CD14-positive monocyte (primary cell): Measurements from ENCODE around the gene SPSB1. TPM values are rescaled to one million over a fixed set of nuclear protein-coding genes. Genes with fewer than 3 reads are reported as not detected.
A peak's percentile ranks its signal among the peaks of the same experiment; 100 is the strongest.

ENCODE experiments used
- DNase-seq, 3 donors: peaks; one replicate each; pipeline ENCODE4 v3.0.0-alpha.2; 2011 to 2022
- H2AFZ ChIP-seq: 2 replicates; pipeline ENCODE4 v1.6.0; 2012; ENCODE audit warnings: mild to moderate bottlenecking, low read depth, low read length, inconsistent platforms; ENCODE audit not compliant: insufficient read depth, poor library complexity, severe bottlenecking
- H3K27ac ChIP-seq, 2 donors: 1 replicate in 1 of 2; 2 replicates in 1 of 2; pipeline ENCODE4 v1.5.1; 2012 to 2013; ENCODE audit warnings: low read length in 2 of 2, control low read depth in 1 of 2, inconsistent platforms in 1 of 2, low read depth in 1 of 2, mild to moderate bottlenecking in 1 of 2
- H3K27me3 ChIP-seq, 2 donors: one replicate each; pipeline versions ENCODE4 v1.6.0 to v1.6.1; 2011 to 2013; ENCODE audit warnings: low read length in 2 of 2; ENCODE audit not compliant: control insufficient read depth in 2 of 2, insufficient read depth in 2 of 2
- H3K36me3 ChIP-seq, 2 donors: replicated peaks in 1 of 2; 1 replicate in 1 of 2; 2 replicates in 1 of 2; pipeline versions ENCODE4 v1.5.1 to v1.6.1; 2012 to 2013; ENCODE audit warnings: low read length in 2 of 2, control low read depth in 1 of 2, inconsistent platforms in 1 of 2, mild to moderate bottlenecking in 1 of 2; ENCODE audit not compliant: insufficient read depth in 2 of 2, control insufficient read depth in 1 of 2
- H3K4me1 ChIP-seq, 2 donors: 1 replicate in 1 of 2; 2 replicates in 1 of 2; pipeline versions ENCODE4 v1.5.1 to v1.6.1; 2012 to 2013; ENCODE audit warnings: low read length in 2 of 2, control low read depth in 1 of 2, inconsistent platforms in 1 of 2, mild to moderate bottlenecking in 1 of 2, moderate library complexity in 1 of 2; ENCODE audit not compliant: insufficient read depth in 2 of 2, control insufficient read depth in 1 of 2
- H3K4me2 ChIP-seq: replicated peaks from 2 replicates; pipeline ENCODE3; 2012; ENCODE audit warnings: low read length, moderate library complexity, mild to moderate bottlenecking; ENCODE audit not compliant: poor library complexity, severe bottlenecking; ENCODE audit errors: extremely low read depth
- H3K4me3 ChIP-seq, 3 experiments: fragments of 200-600 bp in 1 of 3; sonication (generic) in 1 of 3; replicated peaks in 1 of 3; 1 replicate in 2 of 3; 2 replicates in 1 of 3; pipeline ENCODE4 v1.5.1; 2011 to 2013; ENCODE audit warnings: low read length in 3 of 3, mild to moderate bottlenecking in 3 of 3, control low read depth in 2 of 3, low read depth in 2 of 3, inconsistent platforms in 1 of 3, moderate library complexity in 1 of 3
- H3K79me2 ChIP-seq: 2 replicates; pipeline ENCODE4 v1.6.0; 2012; ENCODE audit warnings: mild to moderate bottlenecking, control low read depth, inconsistent platforms, low read length, moderate library complexity; ENCODE audit not compliant: insufficient read depth
- H3K9ac ChIP-seq: 2 replicates; pipeline ENCODE4 v1.6.0; 2017; ENCODE audit warnings: low read length, mild to moderate bottlenecking; ENCODE audit not compliant: insufficient read depth, poor library complexity, severe bottlenecking
- H3K9me3 ChIP-seq, 2 donors: replicated peaks in 1 of 2; 1 replicate in 1 of 2; 2 replicates in 1 of 2; pipeline versions ENCODE4 v1.5.1 to v1.6.1; 2012 to 2013; ENCODE audit warnings: low read length in 2 of 2, control low read depth in 1 of 2; ENCODE audit not compliant: control insufficient read depth in 1 of 2, insufficient read depth in 1 of 2
- H4K20me1 ChIP-seq: 2 replicates; pipeline ENCODE4 v1.6.0; 2012; ENCODE audit warnings: mild to moderate bottlenecking, low read length, control low read depth, moderate library complexity; ENCODE audit not compliant: insufficient read depth
- H3K27ac Mint-ChIP-seq, 7 donors: one replicate each; pipeline ENCODE4 v1.8.0; 2020; ENCODE audit warnings: mild to moderate bottlenecking in 7 of 7, mixed read lengths in 7 of 7, moderate library complexity in 6 of 7, inconsistent platforms in 2 of 7
- H3K27me3 Mint-ChIP-seq, 3 donors: one replicate each; pipeline ENCODE4 v1.8.0; 2021 to 2022; ENCODE audit warnings: low read depth in 3 of 3, mild to moderate bottlenecking in 3 of 3, mixed read lengths in 3 of 3, moderate library complexity in 3 of 3, inconsistent platforms in 1 of 3
- H3K36me3 Mint-ChIP-seq, 2 donors: one replicate each; pipeline ENCODE4 v1.8.0; 2020; ENCODE audit warnings: mixed read lengths in 2 of 2, inconsistent platforms in 1 of 2, mild to moderate bottlenecking in 1 of 2
- H3K4me1 Mint-ChIP-seq: one replicate; pipeline ENCODE4 v1.8.0; 2020; ENCODE audit warnings: mild to moderate bottlenecking, mixed read lengths
- H3K4me3 Mint-ChIP-seq, 2 donors: one replicate each; pipeline ENCODE4 v1.8.0; 2020; ENCODE audit warnings: mild to moderate bottlenecking in 2 of 2, mixed read lengths in 2 of 2, moderate library complexity in 1 of 2
- H3K9me3 Mint-ChIP-seq, 7 donors: one replicate each; pipeline ENCODE4 v1.8.0; 2020 to 2022; ENCODE audit warnings: mixed read lengths in 7 of 7, mild to moderate bottlenecking in 6 of 7, moderate library complexity in 6 of 7, inconsistent platforms in 2 of 7
- WGBS: methylation state at CpG from one replicate; pipeline ENCODE4 v1.1.5; 2013; ENCODE audit warnings: missing lambda C conversion rate; ENCODE audit not compliant: insufficient coverage; 5-methylcytosine and 5-hydroxymethylcytosine counted together
- intact Hi-C, 2 donors: fragments of 100-400 bp; cut with micrococcal nuclease; formaldehyde crosslinking; loops; one replicate each; pipeline versions ENCODE4 v1.15.0 to v1.15.1; 2023
- polyA plus RNA-seq, 3 donors: library from polyadenylated mRNA; depleted of rRNA in 1 of 3; unstranded in 2 of 3; stranded (reverse) in 1 of 3; fragments of 300-500 nt in 2 of 3; fragments of >200 nt in 1 of 3; fragmentation: Illumina TruSeq in 2 of 3; gene quantifications; 1 replicate in 2 of 3; 2 replicates in 1 of 3; pipeline ENCODE4 v1.2.3, GENCODE V29; 2012 to 2021
- TF ChIP-seq, protein P1 (sequence below): fragments of 200-600 bp; IDR thresholded peaks from one replicate; pipeline ENCODE4 v1.8.0; 2022; ENCODE audit warnings: antibody characterized with exemption, mild to moderate bottlenecking

SPSB1 gene
- polyA plus RNA-seq, 3 donors, result 0.15 to 1.2 (median 0.29) TPM

GRCh38 chr1:9257851-9258250, 34.8 kb upstream of the SPSB1 start:
- Histone ChIP-seq H3K27me3 (no peaks in the 10 kb centered on the region), H3K4me1 (no peaks in the 10 kb centered on the region), H3K9me3 (peaks cover 0 to 11% of the 10 kb centered on the region in 2 donors), H3K9ac (no peak overlapping the region), H2AFZ (no peak overlapping the region), H3K36me3 (peaks cover 12 to 52% of the 10 kb centered on the region in 2 donors), H3K79me2 (no peaks in the 10 kb centered on the region), H4K20me1 (peaks cover 30% of the 10 kb centered on the region), H3K27ac (no peak overlapping the region), H3K4me3 (no peak overlapping the region), H3K4me2 (no peak overlapping the region)
- 94% methylated on average over 22 of the region's 22 CpGs for WGBS
- TF ChIP-seq, protein P1, sequence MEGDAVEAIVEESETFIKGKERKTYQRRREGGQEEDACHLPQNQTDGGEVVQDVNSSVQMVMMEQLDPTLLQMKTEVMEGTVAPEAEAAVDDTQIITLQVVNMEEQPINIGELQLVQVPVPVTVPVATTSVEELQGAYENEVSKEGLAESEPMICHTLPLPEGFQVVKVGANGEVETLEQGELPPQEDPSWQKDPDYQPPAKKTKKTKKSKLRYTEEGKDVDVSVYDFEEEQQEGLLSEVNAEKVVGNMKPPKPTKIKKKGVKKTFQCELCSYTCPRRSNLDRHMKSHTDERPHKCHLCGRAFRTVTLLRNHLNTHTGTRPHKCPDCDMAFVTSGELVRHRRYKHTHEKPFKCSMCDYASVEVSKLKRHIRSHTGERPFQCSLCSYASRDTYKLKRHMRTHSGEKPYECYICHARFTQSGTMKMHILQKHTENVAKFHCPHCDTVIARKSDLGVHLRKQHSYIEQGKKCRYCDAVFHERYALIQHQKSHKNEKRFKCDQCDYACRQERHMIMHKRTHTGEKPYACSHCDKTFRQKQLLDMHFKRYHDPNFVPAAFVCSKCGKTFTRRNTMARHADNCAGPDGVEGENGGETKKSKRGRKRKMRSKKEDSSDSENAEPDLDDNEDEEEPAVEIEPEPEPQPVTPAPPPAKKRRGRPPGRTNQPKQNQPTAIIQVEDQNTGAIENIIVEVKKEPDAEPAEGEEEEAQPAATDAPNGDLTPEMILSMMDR, result no peak
- H3K9me3 Mint-ChIP-seq, result peaks cover 6 to 20% (median 14%) of the 10 kb centered on the region in 7 donors
- peaks cover 6% of the 10 kb centered on the region for H3K4me1 Mint-ChIP-seq
- H3K36me3 Mint-ChIP-seq, result peaks cover 46 to 72% of the 10 kb centered on the region in 2 donors
- intact Hi-C loops, result no loop called here
- no peak overlapping the region for H3K4me3 Mint-ChIP-seq
- H3K27me3 Mint-ChIP-seq, result no peaks in the 10 kb centered on the region
- DNase-seq, result no peak
- peak overlapping the region in 3 of 7 donors; percentile 8 to 64 (median 46) for H3K27ac Mint-ChIP-seq

GRCh38 chr1:9258629-9259028, 34.1 kb upstream of the SPSB1 start:
- Histone ChIP-seq H3K9me3 (peaks cover 0 to 11% of the 10 kb centered on the region in 2 donors), H3K27ac (no peak overlapping the region), H3K36me3 (peaks cover 20 to 52% of the 10 kb centered on the region in 2 donors), H3K27me3 (no peaks in the 10 kb centered on the region), H3K4me3 (no peak overlapping the region), H2AFZ (no peak overlapping the region), H3K79me2 (no peaks in the 10 kb centered on the region), H3K9ac (no peak overlapping the region), H3K4me2 (no peak overlapping the region), H3K4me1 (no peaks in the 10 kb centered on the region), H4K20me1 (peaks cover 28% of the 10 kb centered on the region)
- no peak for DNase-seq
- peaks cover 49 to 75% of the 10 kb centered on the region in 2 donors for H3K36me3 Mint-ChIP-seq
- H3K9me3 Mint-ChIP-seq, result peaks cover 6 to 20% (median 14%) of the 10 kb centered on the region in 7 donors
- peaks cover 6% of the 10 kb centered on the region for H3K4me1 Mint-ChIP-seq
- no peaks in the 10 kb centered on the region for H3K27me3 Mint-ChIP-seq
- no peak overlapping the region for H3K4me3 Mint-ChIP-seq
- TF ChIP-seq, protein P1, result no peak
- H3K27ac Mint-ChIP-seq, result no peak overlapping the region
- 98% methylated on average over 8 of the region's 9 CpGs for WGBS
- intact Hi-C loops, result no loop called here
